Body of pancreas (tissue), 4 donors: ENCODE measurements around the gene RCHY1. TPM values are rescaled to one million over a fixed set of nuclear protein-coding genes. Genes with fewer than 3 reads are reported as not detected.
"Not testable (repeated sequence)": the region's sequence is repeated elsewhere in the genome, so short reads cannot be mapped to it uniquely, and the experiment has no call there.

ENCODE experiments used
- ATAC-seq: fragments of 150-250 bp; one replicate; pipeline ENCODE4 v1.9.1; 2016
- DNase-seq, 4 donors: peaks; one replicate each; pipeline ENCODE4 v3.0.0-alpha.2; 2019
- H3K27ac ChIP-seq, 4 donors: fragments of 200-600 bp; sonication (generic); 1 replicate in 3 of 4; 2 replicates in 1 of 4; pipeline versions ENCODE4 v1.5.1 to v1.6.1; 2016 to 2019; ENCODE audit warnings: mild to moderate bottlenecking in 1 of 4, mixed read lengths in 1 of 4, moderate library complexity in 1 of 4
- H3K27me3 ChIP-seq, 2 donors: fragments of 200-600 bp; sonication (generic); one replicate each; pipeline ENCODE4 v1.6.0; 2016; ENCODE audit warnings: mild to moderate bottlenecking in 1 of 2
- H3K36me3 ChIP-seq, 2 donors: fragments of 200-600 bp; sonication (generic); replicated peaks in 1 of 2; 2 replicates each; pipeline ENCODE4 v1.5.1; 2016; ENCODE audit warnings: low read depth in 2 of 2; ENCODE audit not compliant: insufficient read depth in 1 of 2
- H3K4me1 ChIP-seq: fragments of 200-600 bp; sonication (generic); one replicate; pipeline ENCODE4 v1.6.0; 2016
- H3K4me3 ChIP-seq, 2 donors: fragments of 200-600 bp; sonication (generic); 1 replicate in 1 of 2; 2 replicates in 1 of 2; pipeline ENCODE4 v1.5.1; 2016 to 2019
- H3K9me3 ChIP-seq, 3 donors: fragments of 200-600 bp; sonication (generic); 1 replicate in 2 of 3; 2 replicates in 1 of 3; pipeline ENCODE4 v1.5.1; 2016
- CTCF ChIP-seq, 7 experiments: fragments of 450-650 bp in 4 of 7; fragments of 200-600 bp in 3 of 7; sonication (generic) in 3 of 7; IDR thresholded peaks; one replicate each; pipeline ENCODE4 v1.5.1; 2016 to 2019; ENCODE audit warnings: antibody characterized with exemption in 7 of 7
- POLR2A ChIP-seq, 3 donors: fragments of 450-650 bp; IDR thresholded peaks; one replicate each; pipeline ENCODE4 v1.6.1; 2016; ENCODE audit warnings: antibody characterized with exemption in 3 of 3, mild to moderate bottlenecking in 2 of 3
- WGBS, 2 donors: methylation state at CpG; one replicate each; pipeline ENCODE4 v1.1.5; 2017; 5-methylcytosine and 5-hydroxymethylcytosine counted together
- intact Hi-C: fragments of 100-400 bp; cut with DNase I; formaldehyde crosslinking; loops from one replicate; pipeline ENCODE4 v1.15.1; 2023
- total RNA-seq, 2 donors: library from RNA; depleted of rRNA; stranded (reverse); fragments of >200 nt; gene quantifications; one replicate each; pipeline ENCODE4 v1.1.0, GENCODE V29; 2016

Gene RCHY1
- total RNA-seq, 2 donors from 2014 or later: 20.0 to 22.4 TPM

- ATAC-seq (no peak), DNase-seq (no peak)
- TF ChIP-seq POLR2A (IDR thresholded peaks at IDR 0.05): no peak
- TF ChIP-seq CTCF (IDR thresholded peaks at IDR 0.05): no peak
- Histone ChIP-seq H3K9me3 (no peaks in the 10 kb centered on the region), H3K4me3 (peak overlapping the region; percentile 40 to 51), H3K27ac (peak overlapping the region; percentile 82 to 98 (median 94)), H3K27me3 (no peaks in the 10 kb centered on the region), H3K36me3 (no peaks in the 10 kb centered on the region), H3K4me1 (peaks cover 26% of the 10 kb centered on the region)
- intact Hi-C loops: no loop called here
- WGBS, 2 donors: 40 to 44% methylated on average over 9 of the region's 9 CpGs
Measured at GRCh38 chr4:75514949-75515612, 878 bp upstream of the RCHY1 start.

- DNase-seq (no peak), ATAC-seq (no peak)
- Histone ChIP-seq H3K4me1 (peaks cover 26% of the 10 kb centered on the region), H3K27me3 (no peaks in the 10 kb centered on the region), H3K4me3 (peak overlapping the region; percentile 40 to 51), H3K36me3 (no peaks in the 10 kb centered on the region), H3K9me3 (no peaks in the 10 kb centered on the region), H3K27ac (peak overlapping the region; percentile 82 to 98 (median 94))
- TF ChIP-seq POLR2A (IDR thresholded peaks at IDR 0.05): no peak
- TF ChIP-seq CTCF (IDR thresholded peaks at IDR 0.05): no peak
- 0 to 1% methylated on average over 12 of the region's 12 CpGs for WGBS, 2 donors
- intact Hi-C loops: no loop called here
Measured at GRCh38 chr4:75513526-75514130, 575 bp downstream of the RCHY1 start.

GRCh38 chr4:75512386-75513211 lies 1.6 kb downstream of the RCHY1 start:
- ATAC-seq: no peak
- Histone ChIP-seq H3K27me3 (no peaks in the 10 kb centered on the region), H3K36me3 (no peaks in the 10 kb centered on the region), H3K9me3 (no peaks in the 10 kb centered on the region), H3K4me1 (peaks cover 26% of the 10 kb centered on the region), H3K27ac (peak overlapping the region in 2 of 4 donors; percentile 4 to 95), H3K4me3 (peak overlapping the region; percentile 40 to 51)
- WGBS, 2 donors: 33 to 64% methylated on average over 6 of the region's 6 CpGs
- intact Hi-C loops: no loop called here
- no peak for TF ChIP-seq POLR2A (IDR thresholded peaks at IDR 0.05)
- DNase-seq: no peak

GRCh38 chr4:75511841-75512240 lies 2.4 kb downstream of the RCHY1 start:
- TF ChIP-seq POLR2A (IDR thresholded peaks at IDR 0.05) (no peak), CTCF (IDR thresholded peaks at IDR 0.05) (no peak)
- H3K36me3 ChIP-seq: no peaks in the 10 kb centered on the region
- no peak for DNase-seq
- H3K27ac ChIP-seq: peak overlapping the region in 2 of 4 donors; percentile 4 to 47
- peaks cover 26% of the 10 kb centered on the region for H3K4me1 ChIP-seq
- ATAC-seq: no peak
- WGBS, 2 donors: 55 to 70% methylated on average over 3 of the region's 3 CpGs
- H3K27me3 ChIP-seq: no peaks in the 10 kb centered on the region
- H3K9me3 ChIP-seq: no peaks in the 10 kb centered on the region
- no peak overlapping the region for H3K4me3 ChIP-seq
- intact Hi-C loops: no loop called here

- H3K27me3 ChIP-seq, H3K9me3 ChIP-seq, ATAC-seq, DNase-seq, intact Hi-C loops, H3K27ac ChIP-seq, H3K4me3 ChIP-seq, H3K36me3 ChIP-seq: not testable (repeated sequence)
- peaks cover 19% of the 10 kb centered on the region for H3K4me1 ChIP-seq
- 63 to 74% methylated on average over 4 of the region's 4 CpGs for WGBS, 2 donors
Measured at GRCh38 chr4:75509592-75509991, 4.6 kb downstream of the RCHY1 start.
